ENCODE data around the gene ACADL. TPM values are rescaled to one million over a fixed set of nuclear protein-coding genes. Genes with fewer than 3 reads are reported as not detected.
"Not testable (repeated sequence)": the region's sequence is repeated elsewhere in the genome, so short reads cannot be mapped to it uniquely, and the experiment has no call there.

Gene ACADL
- total RNA-seq, 2 donors from 2014 or later, result 5.0 to 9.7 TPM

GRCh38 chr2:210177115-210177514 lies 48.1 kb downstream of the ACADL start:
- intact Hi-C loops (cut with DNase I); DNase-seq (ENCODE audit: low spot score): not testable (repeated sequence)

DNA sequence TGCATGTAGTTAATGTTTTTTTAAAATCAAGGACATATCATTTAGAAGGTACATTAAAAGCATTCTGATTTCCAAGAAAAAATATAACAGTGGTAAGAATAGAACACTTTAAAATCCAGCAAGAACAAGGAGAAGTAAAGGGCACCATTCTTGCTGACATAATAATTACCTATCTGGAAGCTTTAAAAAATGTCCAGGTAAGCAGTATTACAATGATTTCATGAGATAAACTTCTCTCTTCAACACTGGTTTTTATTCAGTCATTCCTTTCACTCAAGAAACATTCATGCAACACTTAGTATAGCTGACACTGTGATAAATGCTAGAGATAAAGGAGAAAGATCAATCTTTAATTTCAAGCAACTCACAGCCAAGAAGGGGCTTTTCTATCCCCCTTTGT lies 51.2 kb downstream of the ACADL start:
- no peak for DNase-seq (ENCODE audit: low spot score)
- intact Hi-C loops (cut with DNase I), result no loop called here

DNA sequence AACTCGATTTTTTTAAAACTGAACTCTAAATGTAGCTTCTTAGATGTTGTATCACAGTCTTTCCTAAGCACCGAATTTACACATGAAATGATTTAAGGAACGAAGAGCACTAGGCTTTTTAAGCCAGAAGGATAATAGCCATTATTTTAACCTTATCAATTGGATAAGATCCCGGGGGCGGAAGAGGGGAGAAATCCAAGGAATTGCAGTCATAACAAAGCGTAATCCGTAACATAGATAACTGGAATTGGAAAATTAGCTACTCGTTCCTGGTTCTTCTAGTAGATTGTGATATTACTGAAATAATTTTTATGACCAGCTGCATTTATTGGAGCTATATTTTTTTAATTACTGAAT lies 53.0 kb downstream of the ACADL start:
- intact Hi-C loops (cut with DNase I), result no loop called here
- no peak for DNase-seq (ENCODE audit: low spot score)

DNA sequence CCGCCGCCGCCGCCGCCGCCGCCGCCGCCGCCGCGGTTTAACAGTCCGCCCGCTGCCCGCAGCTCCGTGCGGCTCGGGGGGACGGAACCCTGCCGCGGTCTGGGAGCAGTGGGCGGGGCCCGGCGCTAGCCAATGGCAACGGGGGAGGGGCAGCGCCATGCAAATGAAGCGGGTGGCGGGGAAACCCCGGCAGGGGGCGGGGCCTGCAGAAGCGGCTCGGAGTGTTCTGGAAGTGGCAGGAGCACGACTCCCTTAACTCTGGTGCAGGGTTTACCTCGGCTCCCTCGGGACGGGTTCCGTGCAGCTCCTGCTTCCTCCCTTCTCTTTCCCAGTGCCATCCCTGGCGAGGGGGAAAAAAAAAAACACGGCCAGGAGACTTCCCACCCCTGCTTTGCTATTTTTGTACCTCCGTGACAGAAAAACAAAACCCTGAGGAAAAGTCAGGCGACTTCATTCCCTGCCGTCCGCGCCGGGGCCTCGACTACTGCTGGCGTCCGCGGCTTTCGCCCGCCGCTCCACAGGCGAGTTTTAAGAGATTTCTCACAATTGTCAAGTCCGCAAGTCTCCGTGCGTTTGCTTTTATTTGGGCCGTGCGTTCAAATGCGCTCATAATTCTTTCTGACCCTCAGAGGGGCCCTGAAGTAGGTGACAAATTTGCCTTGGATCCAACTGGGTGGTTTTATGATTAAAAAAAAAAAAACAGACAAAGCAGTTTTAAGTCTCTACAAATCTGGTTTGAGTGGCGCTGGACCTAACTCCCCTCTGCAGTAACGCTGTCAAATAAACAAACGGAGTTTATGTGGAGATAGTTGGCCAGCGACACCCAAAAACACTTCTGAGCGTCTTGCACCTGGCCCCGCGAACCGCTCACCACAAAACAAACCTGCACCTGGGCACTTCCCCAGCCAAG lies 53.7 kb downstream of the ACADL start, which contains the start of gene KANSL1L:
KANSL1L (minus strand) TSS at position 101 of the 910 bp plus-strand sequence. CDS start 16,827 bp downstream, outside the sequence.
- DNase-seq (ENCODE audit: low spot score), result peak; percentile 100
- intact Hi-C loops (cut with DNase I), result no loop called here

DNA sequence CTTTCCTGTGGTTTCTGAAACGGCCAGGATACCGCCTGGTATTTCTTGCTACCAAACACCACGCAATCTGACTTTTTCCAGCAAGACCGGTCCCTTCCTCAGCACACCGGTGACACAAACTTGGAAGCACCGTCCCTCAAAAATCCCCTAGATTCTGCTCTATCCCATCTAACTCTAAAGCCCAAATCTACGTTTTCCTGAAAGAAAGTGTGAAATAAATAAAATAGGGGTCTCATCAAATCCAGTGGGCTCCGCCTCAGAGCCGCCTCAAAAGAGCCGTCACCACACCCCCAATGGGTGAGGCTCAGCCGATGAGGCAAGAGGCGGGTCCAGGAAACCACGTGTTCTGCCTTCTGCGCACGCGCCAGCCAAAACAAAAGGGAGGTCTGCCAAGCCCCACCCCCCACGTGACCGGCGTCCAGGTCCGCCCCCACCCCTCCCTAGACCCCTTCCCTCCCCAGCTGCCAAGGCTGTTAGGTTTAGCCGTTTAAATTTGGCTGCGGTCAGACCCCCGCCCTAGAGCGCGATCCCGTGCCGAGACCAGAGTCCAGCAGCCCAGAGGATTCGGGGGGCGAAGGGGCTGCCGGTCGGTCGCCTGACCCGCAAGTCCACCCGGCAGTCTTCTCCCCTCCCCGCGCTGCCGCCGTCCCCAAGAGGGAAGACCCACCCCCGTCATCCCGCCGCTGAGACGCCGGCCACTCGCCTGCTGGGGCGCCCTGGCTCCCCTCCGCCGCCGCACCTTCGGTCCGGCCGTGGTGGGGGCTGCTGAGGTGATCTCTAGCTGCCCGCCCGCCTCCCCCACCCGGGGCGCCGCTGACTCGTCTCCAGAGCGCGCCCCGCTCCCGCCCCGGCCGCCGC lies 54.6 kb downstream of the ACADL start:
- intact Hi-C loops (cut with DNase I), result no loop called here
- DNase-seq (ENCODE audit: low spot score), result peak; percentile 99

GRCh38 chr2:210170196-210170445 lies 55.1 kb downstream of the ACADL start:
- intact Hi-C loops (cut with DNase I), result no loop called here
- DNase-seq (ENCODE audit: low spot score), result no peak

DNA sequence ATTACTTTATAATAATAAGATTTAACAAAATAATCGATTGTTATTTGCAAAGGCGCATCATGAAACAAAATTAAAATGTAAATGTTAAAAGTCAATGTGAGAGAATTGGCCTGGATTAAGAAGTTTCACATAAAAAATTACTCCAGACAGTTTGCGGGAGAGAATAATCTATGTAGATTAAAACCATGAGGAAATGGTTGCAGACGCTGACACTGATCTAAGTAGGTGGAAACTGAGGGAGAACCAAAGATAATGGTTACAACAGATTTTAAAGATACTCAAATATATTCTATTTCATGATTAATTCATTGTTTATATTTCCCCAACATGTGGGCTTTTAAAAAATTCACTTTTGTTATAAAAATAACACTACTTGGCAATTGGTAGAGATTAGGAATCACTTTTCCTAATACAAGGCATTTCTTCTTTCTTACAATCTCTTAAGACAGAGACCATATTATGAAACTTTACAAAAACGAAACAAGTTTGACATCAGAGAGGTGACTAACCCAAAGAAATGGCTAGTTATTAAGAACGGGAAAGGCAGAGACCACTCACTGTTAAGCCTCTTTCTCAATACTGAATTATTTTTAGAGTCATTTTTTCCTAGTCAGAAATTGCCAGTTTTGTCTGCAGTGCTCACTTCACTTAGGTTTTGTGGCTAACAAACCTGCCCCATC lies 55.6 kb downstream of the ACADL start:
- intact Hi-C loops (cut with DNase I), result no loop called here
- DNase-seq (ENCODE audit: low spot score), result no peak

- no peak for DNase-seq (ENCODE audit: low spot score)
- intact Hi-C loops (cut with DNase I), result no loop called here
Observed at GRCh38 chr2:210167227-210167626, 58.0 kb downstream of the ACADL start.

DNA sequence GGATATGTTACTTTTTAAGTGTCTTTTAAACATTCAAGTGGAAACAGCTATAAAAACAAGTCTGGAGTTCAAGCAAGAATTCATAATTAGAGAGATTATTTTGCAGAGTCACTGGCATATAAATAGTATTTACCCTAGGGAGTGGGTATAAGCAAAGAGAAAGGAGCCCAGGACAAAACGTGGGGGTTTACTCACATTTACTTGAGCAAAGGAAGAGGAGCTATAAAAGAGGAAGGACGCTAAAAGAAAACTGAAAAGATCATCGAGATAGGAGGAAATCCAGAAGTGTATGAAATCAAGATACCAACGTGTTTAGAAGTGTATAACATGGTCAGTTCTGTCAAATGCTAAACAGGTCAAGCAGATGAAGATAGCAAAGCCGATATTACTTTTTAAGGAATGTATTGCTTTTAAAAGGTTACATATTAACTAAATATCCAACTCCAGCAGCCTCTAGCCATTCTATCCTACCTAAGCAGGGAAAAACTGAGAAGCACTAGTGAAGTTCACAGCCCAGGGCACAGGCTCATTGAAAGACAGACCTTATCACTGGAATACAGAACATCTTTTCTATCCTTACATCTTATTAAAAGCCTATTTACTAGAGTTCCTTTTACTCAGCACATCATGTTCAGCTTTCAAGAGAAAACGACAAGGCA lies 62.7 kb downstream of the ACADL start:
- intact Hi-C loops (cut with DNase I), result no loop called here
- no peak for DNase-seq (ENCODE audit: low spot score)

DNA sequence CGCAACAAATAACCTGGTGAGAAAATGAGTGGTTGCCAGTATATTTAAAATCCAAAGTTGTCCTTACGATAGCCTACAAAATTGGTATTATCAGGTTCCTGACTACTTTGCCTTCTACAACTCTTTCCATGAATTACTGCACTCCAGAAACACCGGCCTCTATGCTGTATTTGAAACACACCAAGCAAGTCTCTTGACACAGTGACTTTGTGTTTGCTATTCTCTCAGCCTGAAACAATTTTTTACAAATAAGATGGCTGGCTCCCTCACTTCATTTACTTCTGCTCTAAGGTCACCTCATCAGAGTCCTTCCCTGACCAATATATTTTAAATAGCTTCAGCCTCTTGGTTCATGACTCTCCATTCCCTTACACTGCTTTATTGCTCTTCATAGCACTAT lies 66.2 kb downstream of the ACADL start:
- intact Hi-C loops (cut with DNase I), result no loop called here
- no peak for DNase-seq (ENCODE audit: low spot score)

DNA sequence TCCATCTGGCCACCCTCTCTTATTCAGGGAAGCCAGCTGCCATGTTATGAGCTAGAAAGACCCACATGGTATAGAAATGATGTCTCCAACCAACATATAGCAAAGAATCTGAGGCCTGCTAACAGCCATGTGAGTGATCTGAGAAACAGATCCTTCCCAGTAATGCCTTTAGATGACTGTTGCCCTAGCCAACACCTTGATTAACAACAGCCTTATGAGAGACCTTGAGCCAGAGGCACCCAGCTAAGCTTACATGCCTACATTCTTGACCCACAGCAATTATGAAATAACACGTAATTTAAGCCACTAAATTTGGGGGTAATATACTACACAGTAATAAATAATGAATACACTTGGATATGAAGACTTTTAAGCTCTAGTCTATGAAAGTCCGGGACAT lies 67.0 kb downstream of the ACADL start:
- intact Hi-C loops (cut with DNase I), result no loop called here
- no peak for DNase-seq (ENCODE audit: low spot score)

GRCh38 chr2:210157526-210157925 lies 67.7 kb downstream of the ACADL start:
- DNase-seq (ENCODE audit: low spot score), result no peak
- intact Hi-C loops (cut with DNase I), result no loop called here

DNA sequence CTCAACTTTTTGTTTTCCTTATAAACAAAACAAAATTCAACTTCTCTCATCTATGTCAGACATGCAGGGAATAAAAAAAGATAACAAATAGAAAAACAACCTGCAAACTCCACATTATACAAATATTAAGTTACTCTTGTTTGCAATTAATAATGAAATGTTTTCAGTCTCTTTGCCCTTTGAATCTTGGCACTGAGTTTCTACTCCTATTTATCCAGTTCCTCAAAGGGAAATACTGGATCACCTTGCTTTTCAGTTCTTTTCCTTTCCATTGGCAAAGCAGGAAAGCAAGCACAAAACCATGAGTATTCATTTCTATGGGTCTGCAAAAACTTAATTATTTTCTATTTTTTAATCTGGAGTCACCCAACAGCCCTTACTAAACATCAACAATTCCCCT lies 77.6 kb downstream of the ACADL start:
- intact Hi-C loops (cut with DNase I), result no loop called here
- DNase-seq (ENCODE audit: low spot score), result no peak

Other genes with a start within 250 kb of the ACADL start
- gene RPE, start 222.8 kb downstream of the ACADL start, total RNA-seq, result 10 to 100 TPM; 40.0 to 47.4 TPM
- 10 to 100 TPM; 25.7 to 28.8 TPM for gene KANSL1L, start 54.0 kb downstream of the ACADL start, total RNA-seq
- not detected for gene MYL1, start 89.7 kb upstream of the ACADL start, total RNA-seq

Measured in posterior vena cava (tissue), 2 donors.